Tibial artery (tissue), 4 donors: Measurements from ENCODE around the gene ZBTB20.

ENCODE experiments used
- DNase-seq, 2 donors: peaks; one replicate each; pipeline ENCODE4 v3.0.0-alpha.2; 2019
- H3K27ac ChIP-seq, 2 donors: fragments of 200-600 bp; sonication (generic) in 1 of 2; 1 replicate in 1 of 2; 2 replicates in 1 of 2; pipeline ENCODE4 v1.5.1; 2018 to 2019; ENCODE audit warnings: mild to moderate bottlenecking in 1 of 2
- H3K27me3 ChIP-seq, 2 donors: fragments of 200-600 bp; sonication (generic) in 1 of 2; one replicate each; pipeline versions ENCODE4 v1.5.1 to v1.6.0; 2016 to 2019
- H3K36me3 ChIP-seq, 3 donors: fragments of 200-600 bp; sonication (generic) in 2 of 3; one replicate each; pipeline ENCODE4 v1.5.1; 2016 to 2019; ENCODE audit warnings: mild to moderate bottlenecking in 2 of 3
- H3K4me1 ChIP-seq, 4 donors: fragments of 200-600 bp; sonication (generic) in 2 of 4; 1 replicate in 3 of 4; 2 replicates in 1 of 4; pipeline ENCODE4 v1.5.1; 2016 to 2019
- H3K4me3 ChIP-seq, 2 donors: fragments of 200-600 bp; sonication (generic) in 1 of 2; 1 replicate in 1 of 2; 2 replicates in 1 of 2; pipeline ENCODE4 v1.5.1; 2018 to 2019; ENCODE audit warnings: mild to moderate bottlenecking in 2 of 2
- H3K9me3 ChIP-seq, 3 donors: fragments of 200-600 bp; sonication (generic) in 1 of 3; one replicate each; pipeline ENCODE4 v1.5.1; 2016 to 2019
- CTCF ChIP-seq, 2 experiments: fragments of 200-600 bp in 1 of 2; fragments of 450-650 bp in 1 of 2; IDR thresholded peaks; one replicate each; pipeline ENCODE4 v1.5.1; 2017 to 2019; ENCODE audit warnings: antibody characterized with exemption in 2 of 2, mild to moderate bottlenecking in 1 of 2, moderate library complexity in 1 of 2
- intact Hi-C: fragments of 100-400 bp; cut with DNase I; formaldehyde crosslinking; loops from one replicate; pipeline ENCODE4 v1.15.0; 2023; ENCODE audit warnings: low total_unique reads

The ZBTB20 gene

GRCh38 chr3:114873591-114873990, 273.5 kb downstream of the ZBTB20 start:
- H3K4me1 ChIP-seq = peaks cover 0 to 42% (median 12%) of the 10 kb centered on the region in 4 donors

GRCh38 chr3:114872588-114872987, 274.5 kb downstream of the ZBTB20 start:
- H3K27ac ChIP-seq = no peak overlapping the region
- no peak for TF ChIP-seq CTCF (IDR thresholded peaks at IDR 0.05)
- peaks cover 0 to 39% (median 12%) of the 10 kb centered on the region in 4 donors for H3K4me1 ChIP-seq
- intact Hi-C loops = no loop called here
- H3K9me3 ChIP-seq = no peaks in the 10 kb centered on the region
- no peak overlapping the region for H3K4me3 ChIP-seq
- no peaks in the 10 kb centered on the region for H3K27me3 ChIP-seq
- H3K36me3 ChIP-seq = no peaks in the 10 kb centered on the region
- DNase-seq = no peak

More at GRCh38 chr3:114873591-114873990, 273.5 kb downstream of the ZBTB20 start:
- H3K27ac ChIP-seq = no peak overlapping the region
- TF ChIP-seq CTCF (IDR thresholded peaks at IDR 0.05) = no peak
- no peak overlapping the region for H3K4me3 ChIP-seq
- intact Hi-C loops = no loop called here
- H3K27me3 ChIP-seq = no peaks in the 10 kb centered on the region
- H3K9me3 ChIP-seq = no peaks in the 10 kb centered on the region
- no peaks in the 10 kb centered on the region for H3K36me3 ChIP-seq
- no peak for DNase-seq

- H3K27me3 ChIP-seq = no peaks in the 10 kb centered on the region
- H3K4me3 ChIP-seq = no peak overlapping the region
- H3K4me1 ChIP-seq = peaks cover 0 to 34% (median 12%) of the 10 kb centered on the region in 4 donors
- H3K9me3 ChIP-seq = no peaks in the 10 kb centered on the region
- no peak overlapping the region for H3K27ac ChIP-seq
- DNase-seq = no peak
- TF ChIP-seq CTCF (IDR thresholded peaks at IDR 0.05) = no peak
- H3K36me3 ChIP-seq = no peaks in the 10 kb centered on the region
- intact Hi-C loops = no loop called here
These were observed 275.0 kb downstream of the ZBTB20 start for GRCh38 chr3:114872050-114872449.

- H3K36me3 ChIP-seq = no peaks in the 10 kb centered on the region
- intact Hi-C loops = no loop called here
- peaks cover 0 to 25% (median 10%) of the 10 kb centered on the region in 4 donors for H3K4me1 ChIP-seq
- H3K4me3 ChIP-seq = no peak overlapping the region
- no peaks in the 10 kb centered on the region for H3K27me3 ChIP-seq
- H3K27ac ChIP-seq = no peak overlapping the region
- TF ChIP-seq CTCF (IDR thresholded peaks at IDR 0.05) = no peak
- no peaks in the 10 kb centered on the region for H3K9me3 ChIP-seq
- no peak for DNase-seq
These were observed 279.1 kb downstream of the ZBTB20 start for GRCh38 chr3:114867835-114868503.

DNA sequence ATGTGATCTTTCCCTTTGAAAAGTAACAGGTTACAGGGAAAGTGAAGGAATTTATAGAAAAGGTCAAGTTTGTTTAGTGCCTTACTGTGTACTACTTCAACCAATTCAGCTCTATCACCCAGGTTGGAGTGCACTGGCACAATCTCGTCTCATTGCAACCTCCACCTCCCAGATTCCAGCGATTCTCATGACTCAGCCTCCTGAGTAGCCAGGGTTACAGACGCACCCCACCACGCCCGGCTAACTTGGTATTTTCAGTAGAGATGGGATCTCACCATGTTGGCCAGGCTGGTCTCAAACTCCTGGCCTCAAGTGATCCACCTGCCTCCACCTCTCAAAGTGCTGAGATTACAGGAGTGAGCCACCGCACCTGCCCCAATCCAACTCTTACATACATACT, 279.7 kb downstream of the ZBTB20 start:
- DNase-seq = no peak

More for the DNA sequence above, 279.7 kb downstream of the ZBTB20 start:
- Histone ChIP-seq H3K27me3 (no peaks in the 10 kb centered on the region), H3K9me3 (no peaks in the 10 kb centered on the region), H3K27ac (no peak overlapping the region), H3K4me3 (no peak overlapping the region), H3K36me3 (no peaks in the 10 kb centered on the region), H3K4me1 (peaks cover 0 to 20% (median 10%) of the 10 kb centered on the region in 4 donors)
- intact Hi-C loops = no loop called here
- TF ChIP-seq CTCF (IDR thresholded peaks at IDR 0.05) = no peak
